Measurements from ENCODE around the gene EAPP. TPM values are rescaled to one million over a fixed set of nuclear protein-coding genes. Genes with fewer than 3 reads are reported as not detected.

The EAPP gene
- total and polyA plus RNA-seq, 2 experiments from 2014 or later: 25.0 to 53.6 TPM

- Histone ChIP-seq H3K79me2 (replicated peaks; ENCODE audit: insufficient read depth) (no peaks in the 10 kb centered on the region), H3K4me2 (no peak overlapping the region), H2AFZ (peak overlapping the region; percentile 72), H3K36me3 (ENCODE audit: insufficient read depth) (no peaks in the 10 kb centered on the region), H3K4me3 (no peak overlapping the region), H3F3A (replicated peaks; ENCODE audit: low read depth) (no peaks in the 10 kb centered on the region), H3K27me3 (ENCODE audit: insufficient read depth) (no peaks in the 10 kb centered on the region), H3K4me1 (ENCODE audit: insufficient read depth) (peaks cover 7% of the 10 kb centered on the region; the same call in 1 of the 2 replicates), H4K20me1 (replicated peaks; ENCODE audit: insufficient read depth) (no peaks in the 10 kb centered on the region), H3K9me2 (ENCODE audit: insufficient read depth) (no peaks in the 10 kb centered on the region), H3K27ac (ENCODE audit: low read depth) (no peak overlapping the region; the same call in 1 of the 2 replicates)
- no peak for DNase-seq (ENCODE audit: low spot score)
- ATAC-seq: no peak
- Mint-ChIP-seq H3K36me3 (ENCODE audit: low read depth) (no peaks in the 10 kb centered on the region), H3K27me3 (ENCODE audit: insufficient read depth, low read depth, poor library complexity) (peaks cover 6% of the 10 kb centered on the region), H3K4me1 (peaks cover 18% of the 10 kb centered on the region), H3K4me3 (no peak overlapping the region), H3K27ac (no peak overlapping the region), H3K9me3 (no peaks in the 10 kb centered on the region)
- TF ChIP-seq ZNF114 (CRISPR knock-in tag; IDR thresholded peaks at IDR 0.05) (no peak), CREB1 (CRISPR knock-in tag; IDR thresholded peaks at IDR 0.05; ENCODE audit: low read depth) (no peak), JUNB (IDR thresholded peaks at IDR 0.05; ENCODE audit: unreplicated experiment) (no peak), EZH2phosphoT487 (IDR thresholded peaks at IDR 0.05; ENCODE audit: unreplicated experiment) (no peak)
- TF ChIP-seq, protein P1, sequence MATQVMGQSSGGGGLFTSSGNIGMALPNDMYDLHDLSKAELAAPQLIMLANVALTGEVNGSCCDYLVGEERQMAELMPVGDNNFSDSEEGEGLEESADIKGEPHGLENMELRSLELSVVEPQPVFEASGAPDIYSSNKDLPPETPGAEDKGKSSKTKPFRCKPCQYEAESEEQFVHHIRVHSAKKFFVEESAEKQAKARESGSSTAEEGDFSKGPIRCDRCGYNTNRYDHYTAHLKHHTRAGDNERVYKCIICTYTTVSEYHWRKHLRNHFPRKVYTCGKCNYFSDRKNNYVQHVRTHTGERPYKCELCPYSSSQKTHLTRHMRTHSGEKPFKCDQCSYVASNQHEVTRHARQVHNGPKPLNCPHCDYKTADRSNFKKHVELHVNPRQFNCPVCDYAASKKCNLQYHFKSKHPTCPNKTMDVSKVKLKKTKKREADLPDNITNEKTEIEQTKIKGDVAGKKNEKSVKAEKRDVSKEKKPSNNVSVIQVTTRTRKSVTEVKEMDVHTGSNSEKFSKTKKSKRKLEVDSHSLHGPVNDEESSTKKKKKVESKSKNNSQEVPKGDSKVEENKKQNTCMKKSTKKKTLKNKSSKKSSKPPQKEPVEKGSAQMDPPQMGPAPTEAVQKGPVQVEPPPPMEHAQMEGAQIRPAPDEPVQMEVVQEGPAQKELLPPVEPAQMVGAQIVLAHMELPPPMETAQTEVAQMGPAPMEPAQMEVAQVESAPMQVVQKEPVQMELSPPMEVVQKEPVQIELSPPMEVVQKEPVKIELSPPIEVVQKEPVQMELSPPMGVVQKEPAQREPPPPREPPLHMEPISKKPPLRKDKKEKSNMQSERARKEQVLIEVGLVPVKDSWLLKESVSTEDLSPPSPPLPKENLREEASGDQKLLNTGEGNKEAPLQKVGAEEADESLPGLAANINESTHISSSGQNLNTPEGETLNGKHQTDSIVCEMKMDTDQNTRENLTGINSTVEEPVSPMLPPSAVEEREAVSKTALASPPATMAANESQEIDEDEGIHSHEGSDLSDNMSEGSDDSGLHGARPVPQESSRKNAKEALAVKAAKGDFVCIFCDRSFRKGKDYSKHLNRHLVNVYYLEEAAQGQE (IDR thresholded peaks at IDR 0.05; ENCODE audit: unreplicated experiment): no peak
- TF ChIP-seq, protein P2, sequence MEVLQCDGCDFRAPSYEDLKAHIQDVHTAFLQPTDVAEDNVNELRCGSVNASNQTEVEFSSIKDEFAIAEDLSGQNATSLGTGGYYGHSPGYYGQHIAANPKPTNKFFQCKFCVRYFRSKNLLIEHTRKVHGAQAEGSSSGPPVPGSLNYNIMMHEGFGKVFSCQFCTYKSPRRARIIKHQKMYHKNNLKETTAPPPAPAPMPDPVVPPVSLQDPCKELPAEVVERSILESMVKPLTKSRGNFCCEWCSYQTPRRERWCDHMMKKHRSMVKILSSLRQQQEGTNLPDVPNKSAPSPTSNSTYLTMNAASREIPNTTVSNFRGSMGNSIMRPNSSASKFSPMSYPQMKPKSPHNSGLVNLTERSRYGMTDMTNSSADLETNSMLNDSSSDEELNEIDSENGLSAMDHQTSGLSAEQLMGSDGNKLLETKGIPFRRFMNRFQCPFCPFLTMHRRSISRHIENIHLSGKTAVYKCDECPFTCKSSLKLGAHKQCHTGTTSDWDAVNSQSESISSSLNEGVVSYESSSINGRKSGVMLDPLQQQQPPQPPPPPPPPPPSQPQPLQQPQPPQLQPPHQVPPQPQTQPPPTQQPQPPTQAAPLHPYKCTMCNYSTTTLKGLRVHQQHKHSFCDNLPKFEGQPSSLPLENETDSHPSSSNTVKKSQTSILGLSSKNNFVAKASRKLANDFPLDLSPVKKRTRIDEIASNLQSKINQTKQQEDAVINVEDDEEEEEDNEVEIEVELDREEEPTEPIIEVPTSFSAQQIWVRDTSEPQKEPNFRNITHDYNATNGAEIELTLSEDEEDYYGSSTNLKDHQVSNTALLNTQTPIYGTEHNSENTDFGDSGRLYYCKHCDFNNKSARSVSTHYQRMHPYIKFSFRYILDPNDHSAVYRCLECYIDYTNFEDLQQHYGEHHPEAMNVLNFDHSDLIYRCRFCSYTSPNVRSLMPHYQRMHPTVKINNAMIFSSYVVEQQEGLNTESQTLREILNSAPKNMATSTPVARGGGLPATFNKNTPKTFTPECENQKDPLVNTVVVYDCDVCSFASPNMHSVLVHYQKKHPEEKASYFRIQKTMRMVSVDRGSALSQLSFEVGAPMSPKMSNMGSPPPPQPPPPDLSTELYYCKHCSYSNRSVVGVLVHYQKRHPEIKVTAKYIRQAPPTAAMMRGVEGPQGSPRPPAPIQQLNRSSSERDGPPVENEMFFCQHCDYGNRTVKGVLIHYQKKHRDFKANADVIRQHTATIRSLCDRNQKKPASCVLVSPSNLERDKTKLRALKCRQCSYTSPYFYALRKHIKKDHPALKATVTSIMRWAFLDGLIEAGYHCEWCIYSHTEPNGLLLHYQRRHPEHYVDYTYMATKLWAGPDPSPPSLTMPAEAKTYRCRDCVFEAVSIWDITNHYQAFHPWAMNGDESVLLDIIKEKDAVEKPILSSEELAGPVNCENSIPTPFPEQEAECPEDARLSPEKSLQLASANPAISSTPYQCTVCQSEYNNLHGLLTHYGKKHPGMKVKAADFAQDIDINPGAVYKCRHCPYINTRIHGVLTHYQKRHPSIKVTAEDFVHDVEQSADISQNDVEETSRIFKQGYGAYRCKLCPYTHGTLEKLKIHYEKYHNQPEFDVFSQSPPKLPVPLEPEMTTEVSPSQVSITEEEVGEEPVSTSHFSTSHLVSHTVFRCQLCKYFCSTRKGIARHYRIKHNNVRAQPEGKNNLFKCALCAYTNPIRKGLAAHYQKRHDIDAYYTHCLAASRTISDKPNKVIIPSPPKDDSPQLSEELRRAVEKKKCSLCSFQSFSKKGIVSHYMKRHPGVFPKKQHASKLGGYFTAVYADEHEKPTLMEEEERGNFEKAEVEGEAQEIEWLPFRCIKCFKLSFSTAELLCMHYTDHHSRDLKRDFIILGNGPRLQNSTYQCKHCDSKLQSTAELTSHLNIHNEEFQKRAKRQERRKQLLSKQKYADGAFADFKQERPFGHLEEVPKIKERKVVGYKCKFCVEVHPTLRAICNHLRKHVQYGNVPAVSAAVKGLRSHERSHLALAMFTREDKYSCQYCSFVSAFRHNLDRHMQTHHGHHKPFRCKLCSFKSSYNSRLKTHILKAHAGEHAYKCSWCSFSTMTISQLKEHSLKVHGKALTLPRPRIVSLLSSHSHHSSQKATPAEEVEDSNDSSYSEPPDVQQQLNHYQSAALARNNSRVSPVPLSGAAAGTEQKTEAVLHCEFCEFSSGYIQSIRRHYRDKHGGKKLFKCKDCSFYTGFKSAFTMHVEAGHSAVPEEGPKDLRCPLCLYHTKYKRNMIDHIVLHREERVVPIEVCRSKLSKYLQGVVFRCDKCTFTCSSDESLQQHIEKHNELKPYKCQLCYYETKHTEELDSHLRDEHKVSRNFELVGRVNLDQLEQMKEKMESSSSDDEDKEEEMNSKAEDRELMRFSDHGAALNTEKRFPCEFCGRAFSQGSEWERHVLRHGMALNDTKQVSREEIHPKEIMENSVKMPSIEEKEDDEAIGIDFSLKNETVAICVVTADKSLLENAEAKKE (CRISPR knock-in tag; IDR thresholded peaks at IDR 0.05): no peak
These were observed 43.4 kb downstream of the EAPP start for GRCh38 chr14:34496007-34496678.
